ENCODE data around the gene CDC27.
"Not testable (repeated sequence)": the region's sequence is repeated elsewhere in the genome, so short reads cannot be mapped to it uniquely, and the experiment has no call there.

CDC27 gene

GRCh38 chr17:47188876-47189731, at the start of gene CDC27:
Gene CDC27 (minus strand): TSS chr17:47189295. CDS start chr17:47189172, 123 bp downstream.
- peak; percentile 98 to 100 for DNase-seq (ENCODE audit: low read depth in 2 of 2)

GRCh38 chr17:47238321-47239010, 49.4 kb upstream of the CDC27 start:
- DNase-seq (ENCODE audit: low read depth in 2 of 2): no peak

DNA sequence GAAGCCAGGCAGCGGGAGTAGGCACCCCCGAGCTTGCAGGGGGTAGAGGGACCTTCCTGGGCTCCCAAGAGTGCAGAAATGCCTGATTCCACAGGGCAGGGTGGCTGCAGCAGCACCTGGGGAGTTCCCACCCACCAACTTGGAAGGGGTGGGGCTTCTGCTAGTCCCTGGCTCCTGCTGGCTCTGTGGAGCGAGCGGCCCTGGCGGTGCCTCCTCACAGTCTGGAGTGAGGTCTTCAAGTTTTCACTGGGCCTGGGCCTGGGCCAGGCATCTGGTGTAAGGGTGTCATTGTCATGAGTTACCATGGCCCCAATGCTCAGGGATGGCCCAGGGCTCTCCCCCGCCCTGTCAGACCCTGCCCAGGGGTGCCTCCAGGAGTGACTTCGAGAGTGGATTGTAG, 48.7 kb upstream of the CDC27 start:
- no peak for DNase-seq (ENCODE audit: low read depth in 2 of 2)

GRCh38 chr17:47235923-47236322, 46.8 kb upstream of the CDC27 start:
- no peak for DNase-seq (ENCODE audit: low read depth in 2 of 2)

DNA sequence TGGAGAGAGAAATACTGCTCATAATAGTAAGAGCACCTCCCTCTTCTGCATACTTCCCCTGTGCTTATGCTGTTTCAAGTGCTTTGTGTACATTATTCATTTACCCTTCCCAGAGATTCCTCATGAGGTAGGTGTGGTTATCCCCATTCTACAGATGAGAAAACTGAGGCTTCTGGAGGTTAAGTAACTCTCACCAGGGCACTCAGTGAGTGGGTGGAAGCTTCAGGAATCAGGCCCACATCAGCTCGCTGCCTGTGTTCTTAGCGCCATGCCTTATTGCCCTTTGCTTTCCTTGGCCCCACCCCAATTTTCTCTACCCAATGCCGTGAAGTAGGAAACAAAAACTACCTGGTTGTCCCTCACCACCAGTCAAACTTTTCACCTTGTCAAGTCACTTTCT, 46.4 kb upstream of the CDC27 start:
- DNase-seq (ENCODE audit: low read depth in 2 of 2): no peak

- no peak for DNase-seq (ENCODE audit: low read depth in 2 of 2)
These were observed 43.4 kb upstream of the CDC27 start for GRCh38 chr17:47232465-47232864.

DNA sequence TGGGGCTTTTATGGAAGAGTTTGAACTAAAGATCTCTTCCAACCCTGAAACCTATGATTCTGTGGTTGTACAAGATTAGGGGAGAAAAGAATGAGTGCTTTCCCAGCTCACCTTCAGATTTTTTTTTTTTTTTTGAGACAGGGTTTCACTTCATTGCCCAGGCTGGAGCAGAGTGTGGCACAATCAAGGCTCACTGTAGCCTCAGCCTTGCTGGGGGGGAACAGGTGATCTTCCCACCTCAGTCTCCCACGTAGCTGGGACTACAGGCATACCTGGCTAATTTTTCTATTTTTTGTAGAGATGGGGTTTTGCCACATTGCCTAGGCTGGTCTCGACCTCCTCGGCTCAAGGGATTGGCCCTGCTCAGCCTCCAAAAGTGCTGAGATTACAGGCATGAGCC, 42.8 kb upstream of the CDC27 start:
- DNase-seq (ENCODE audit: low read depth in 2 of 2): no peak

DNA sequence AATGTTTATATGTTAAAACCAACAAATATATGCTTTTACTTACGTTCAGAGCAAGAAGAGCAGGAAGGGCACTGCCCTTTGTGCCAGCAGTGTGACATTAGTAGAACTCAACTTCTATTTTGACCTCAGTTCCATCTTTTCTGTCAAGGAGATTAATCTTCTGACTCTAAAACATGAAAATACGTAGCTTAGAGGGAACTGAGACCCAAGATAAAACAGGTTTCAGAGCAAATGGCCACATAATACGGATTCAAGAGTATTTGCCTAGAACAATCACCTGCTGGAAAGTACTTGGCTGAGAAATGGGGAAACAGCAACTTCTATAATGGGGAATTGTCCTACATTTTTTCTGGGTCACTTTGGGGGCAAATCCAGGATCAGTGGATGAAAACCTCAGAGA, 42.2 kb upstream of the CDC27 start:
- DNase-seq (ENCODE audit: low read depth in 2 of 2): no peak

GRCh38 chr17:47230864-47231263, 41.8 kb upstream of the CDC27 start:
- no peak for DNase-seq (ENCODE audit: low read depth in 2 of 2)

- peak; percentile 40 to 63 for DNase-seq (ENCODE audit: low read depth in 2 of 2)
These were observed 40.7 kb upstream of the CDC27 start for GRCh38 chr17:47229535-47230443.

DNA sequence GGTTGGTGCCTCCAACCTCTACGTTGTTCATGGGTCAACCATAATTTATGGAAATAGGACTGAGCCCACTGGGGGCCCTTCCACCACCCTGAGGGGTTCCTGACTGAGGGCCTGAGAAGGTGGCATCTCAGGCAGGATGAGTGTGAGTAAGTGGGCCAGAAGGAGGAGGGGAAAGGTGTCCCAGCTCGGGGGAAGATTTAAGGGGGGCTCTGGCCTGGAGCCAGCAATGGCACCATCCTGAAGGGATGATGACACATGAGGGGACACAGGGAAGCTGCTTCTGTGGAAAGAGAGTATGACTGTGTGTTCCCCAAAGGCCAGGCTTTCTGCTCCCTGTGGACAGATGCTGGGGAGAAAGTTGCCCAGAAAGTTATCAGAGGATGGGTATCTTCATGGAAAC, 38.8 kb upstream of the CDC27 start:
- DNase-seq (ENCODE audit: low read depth in 2 of 2): no peak

GRCh38 chr17:47225911-47226688, 37.0 kb upstream of the CDC27 start:
- no peak for DNase-seq (ENCODE audit: low read depth in 2 of 2)

DNA sequence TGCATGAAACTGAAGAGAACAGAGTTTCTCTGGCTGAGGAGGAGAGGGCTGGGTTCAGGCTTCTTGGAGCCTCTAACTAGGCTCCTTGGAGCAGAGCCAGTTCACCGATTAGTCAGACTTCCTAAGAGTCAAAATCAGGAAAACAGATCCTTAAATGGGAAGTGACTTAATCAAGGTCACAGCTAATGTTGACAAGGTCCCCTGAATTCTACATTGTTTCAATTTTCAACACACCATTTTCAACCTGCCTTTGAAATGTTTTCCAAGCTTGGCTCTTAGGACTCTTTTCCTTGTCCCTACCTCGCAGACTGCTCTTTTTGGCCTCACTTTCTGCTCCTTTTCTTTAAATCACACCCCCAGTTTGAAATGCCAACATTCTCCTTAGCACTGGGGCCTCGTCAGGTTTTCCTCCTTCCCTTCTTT, 36.4 kb upstream of the CDC27 start:
- no peak for DNase-seq (ENCODE audit: low read depth in 2 of 2)

DNA sequence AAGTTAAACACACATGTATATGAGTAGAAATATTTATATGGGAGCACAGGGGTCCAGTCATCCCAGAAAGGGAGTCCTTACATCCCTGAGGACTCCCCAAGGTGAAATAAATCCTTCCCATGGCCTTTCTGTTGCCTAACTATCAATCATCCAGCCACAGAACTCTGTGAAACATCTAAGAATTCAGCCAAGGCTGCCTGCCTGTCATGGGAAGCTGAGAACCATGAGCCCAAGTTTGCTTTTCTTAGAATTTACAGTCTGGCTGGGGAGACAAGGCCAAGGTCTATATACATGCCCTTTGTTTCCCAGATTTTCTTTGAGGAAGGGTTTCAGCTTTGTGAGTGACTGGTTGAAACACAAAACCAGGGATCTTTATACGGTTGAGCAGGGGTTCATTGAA, 35.9 kb upstream of the CDC27 start:
- DNase-seq (ENCODE audit: low read depth in 2 of 2): no peak

DNA sequence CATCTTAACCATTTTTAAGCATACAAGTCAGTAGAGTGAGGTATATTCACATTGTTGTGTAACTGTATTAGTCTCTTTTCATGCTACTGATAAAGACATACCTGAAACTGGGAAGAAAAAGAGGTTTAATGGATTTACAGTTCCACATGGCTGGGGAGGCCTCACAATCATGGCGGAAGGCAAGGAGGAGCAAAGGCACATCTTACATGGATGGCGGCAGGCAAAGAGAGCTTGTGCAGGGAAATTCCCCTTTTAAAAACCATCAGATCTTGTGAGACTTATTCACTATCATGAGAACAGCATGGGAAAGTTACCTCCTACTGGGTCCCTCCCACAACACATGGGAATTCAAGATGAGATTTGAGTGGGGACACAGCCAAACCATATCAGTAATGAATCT, 35.0 kb upstream of the CDC27 start:
- not testable (repeated sequence) for DNase-seq (ENCODE audit: low read depth in 2 of 2)

DNA sequence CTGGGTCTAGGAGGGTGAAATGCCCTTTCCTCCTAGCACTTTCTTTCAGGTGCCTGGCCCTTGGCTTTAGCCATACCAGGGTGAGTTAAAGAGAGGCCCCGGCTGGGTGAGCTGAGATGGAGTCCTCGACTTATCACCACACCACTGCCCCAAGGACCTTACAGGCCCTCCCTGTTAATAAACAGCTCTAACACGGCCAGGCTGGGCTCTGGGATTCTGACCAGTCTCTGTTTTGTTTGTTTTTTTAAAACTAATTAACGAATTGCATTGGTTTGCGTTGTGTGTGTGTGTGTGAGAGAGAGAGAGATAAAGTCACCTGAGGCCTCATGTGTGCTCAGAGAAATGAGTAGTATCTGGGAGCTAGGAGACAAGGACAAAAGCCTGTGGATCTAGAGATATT, 34.4 kb upstream of the CDC27 start:
- no peak for DNase-seq (ENCODE audit: low read depth in 2 of 2)

- DNase-seq (ENCODE audit: low read depth in 2 of 2): no peak
These were observed 33.9 kb upstream of the CDC27 start for GRCh38 chr17:47223007-47223406.

GRCh38 chr17:47222047-47222446, 33.0 kb upstream of the CDC27 start:
- DNase-seq (ENCODE audit: low read depth in 2 of 2): no peak

DNA sequence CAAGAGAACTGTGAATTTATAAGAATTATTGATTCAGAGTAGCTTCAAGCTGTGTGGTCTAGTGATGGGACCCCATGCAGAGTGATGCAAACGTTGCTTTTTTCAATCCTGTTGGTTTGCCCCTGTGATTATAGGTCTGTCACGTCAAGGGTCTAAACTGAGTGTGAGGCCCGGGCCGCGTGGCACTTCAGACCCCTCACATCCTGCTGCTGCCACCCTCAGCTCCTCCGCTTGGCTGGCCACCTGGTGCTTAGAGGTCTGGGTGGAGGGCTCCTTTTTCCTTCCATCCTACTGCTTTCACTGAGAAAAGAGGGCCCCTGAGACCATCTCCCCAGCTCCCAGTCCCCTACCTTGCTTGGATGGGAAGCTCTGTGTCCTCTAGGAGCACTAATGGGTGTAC, 32.1 kb upstream of the CDC27 start:
- no peak for DNase-seq (ENCODE audit: low read depth in 2 of 2)

GRCh38 chr17:47220531-47220999, 31.5 kb upstream of the CDC27 start:
- DNase-seq (ENCODE audit: low read depth in 2 of 2): no peak
